A673 (cell line): Measurements from ENCODE around the gene WDR53. TPM values are rescaled to one million over a fixed set of nuclear protein-coding genes. Genes with fewer than 3 reads are reported as not detected.

Experiments
- BruUV-seq: library from RNA; stranded (reverse); fragments of 400-500 nt; replicated peaks from 2 replicates; lab custom pipeline; 2021; lab: Mats Ljungman, UMichigan
- CTCF ChIA-PET: fragments of 300-600 bp; sonication (Branson Sonifier 250); formaldehyde crosslinking; loops from one replicate; lab custom pipeline; 2022; ENCODE audit warnings: antibody characterized with exemption; lab: Charles Lee
- POLR2A ChIA-PET: fragments of 300-600 bp; sonication (Branson Sonifier 250); formaldehyde crosslinking; loops from one replicate; lab custom pipeline; 2022; ENCODE audit warnings: antibody characterized with exemption; ENCODE audit not compliant: low non-redundant PET; lab: Charles Lee
- DNase-seq: peaks from one replicate; pipeline ENCODE4 v3.0.0-alpha.2; 2015; ENCODE audit warnings: low spot score
- H3K27ac ChIP-seq: fragments of 200-600 bp; sonication (generic); 2 replicates; pipeline ENCODE4 v1.5.1; 2016; ENCODE audit warnings: mixed run types, low read depth, mild to moderate bottlenecking, mixed read lengths, antibody characterized with exemption, low read length; ENCODE audit not compliant: poor library complexity, severe bottlenecking
- H3K27me3 ChIP-seq: fragments of 200-600 bp; sonication (generic); replicated peaks from 2 replicates; pipeline ENCODE4 v1.6.1; 2017; ENCODE audit warnings: mixed run types, low read depth, mild to moderate bottlenecking, mixed read lengths, antibody characterized with exemption, low read length; ENCODE audit not compliant: insufficient read depth, poor library complexity
- H3K36me3 ChIP-seq: fragments of 200-600 bp; sonication (generic); 2 replicates; pipeline ENCODE4 v1.6.1; 2016; ENCODE audit warnings: mixed run types, mild to moderate bottlenecking, mixed read lengths, antibody characterized with exemption, low read length; ENCODE audit not compliant: insufficient read depth, poor library complexity, severe bottlenecking
- H3K4me1 ChIP-seq: fragments of 200-600 bp; sonication (generic); 2 replicates; pipeline ENCODE4 v1.6.1; 2017; ENCODE audit warnings: mixed run types, mild to moderate bottlenecking, mixed read lengths, antibody characterized with exemption, low read length; ENCODE audit not compliant: insufficient read depth, poor library complexity, severe bottlenecking
- H3K4me3 ChIP-seq: fragments of 200-600 bp; sonication (generic); 2 replicates; pipeline ENCODE4 v1.5.1; 2016; ENCODE audit warnings: low read depth, mixed run types, mild to moderate bottlenecking, mixed read lengths, low read length; ENCODE audit not compliant: poor library complexity, severe bottlenecking
- H3K9me3 ChIP-seq: fragments of 200-600 bp; sonication (generic); 2 replicates; pipeline ENCODE4 v1.6.1; 2016; ENCODE audit warnings: mixed run types, low read depth, mild to moderate bottlenecking, mixed read lengths, antibody characterized with exemption, low read length; ENCODE audit not compliant: poor library complexity, severe bottlenecking
- CTCF ChIP-seq: fragments of 300-800, 200-600 bp; sonication (generic); conservative IDR thresholded peaks from 2 replicates; pipeline ENCODE4 v1.5.1; 2017; ENCODE audit warnings: low read depth, mild to moderate bottlenecking, antibody characterized with exemption, low read length, moderate library complexity, mixed read lengths
- EZH2 ChIP-seq: fragments of 200-600 bp; sonication (generic); IDR thresholded peaks from 2 replicates; pipeline ENCODE4 v1.6.1; 2017; ENCODE audit warnings: borderline replicate concordance, low read depth, mild to moderate bottlenecking, mixed read lengths, antibody characterized with exemption, low read length; ENCODE audit not compliant: poor library complexity, severe bottlenecking
- intact Hi-C: fragments of 100-400 bp; cut with micrococcal nuclease; formaldehyde crosslinking; loops from one replicate; pipeline ENCODE4 v1.10.0; 2022; ENCODE audit not compliant: unreplicated experiment
- total RNA-seq: library from RNA; stranded (reverse); gene quantifications from 2 replicates; pipeline ENCODE4 v1.2.3, GENCODE V29; 2021

WDR53 gene
- total RNA-seq, 1 experiment from 2014 or later, result 23.1 TPM

DNA sequence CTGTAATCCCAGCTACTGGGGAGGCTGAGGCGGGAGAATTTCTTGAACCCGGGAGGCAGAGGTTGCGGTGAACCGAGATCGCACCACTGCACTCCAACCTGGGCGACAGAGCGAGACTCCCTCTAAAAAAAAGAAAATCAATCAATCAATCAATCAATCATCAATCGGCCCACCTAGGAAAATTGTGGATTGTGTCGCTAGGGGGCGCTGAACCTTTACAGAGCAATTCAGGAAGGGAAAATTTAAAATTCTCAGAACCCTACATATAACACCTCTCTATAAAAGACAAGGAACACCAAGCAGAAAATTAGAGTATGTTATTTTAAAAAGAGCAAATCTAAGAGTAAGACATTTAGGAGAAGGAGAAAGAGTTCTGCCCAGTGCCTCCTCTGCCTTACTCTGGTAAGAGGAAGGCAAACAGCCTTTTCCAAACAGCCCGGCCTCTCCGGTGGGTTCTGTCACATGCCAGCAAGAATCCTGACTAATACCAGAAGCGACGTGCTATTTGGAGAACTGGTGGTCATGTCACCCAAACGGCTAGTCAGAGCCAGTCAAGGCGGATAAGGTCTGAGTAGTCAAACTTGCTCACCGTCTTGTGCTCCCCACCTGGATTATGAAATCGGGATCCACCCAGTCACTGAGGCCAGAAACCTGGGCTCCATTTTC, 30.9 kb downstream of the WDR53 start:
- Histone ChIP-seq H3K27ac (no peak overlapping the region), H3K9me3 (no peaks in the 10 kb centered on the region), H3K36me3 (no peaks in the 10 kb centered on the region), H3K4me3 (no peak overlapping the region), H3K4me1 (no peaks in the 10 kb centered on the region), H3K27me3 (no peaks in the 10 kb centered on the region)
- intact Hi-C loops, result loop anchor here (5.0 to 10.0 kb wide), 2 partner anchors 150 to 427 kb away; partner anchors contain the start of gene PIGZ
- TF ChIP-seq EZH2 (no peak), CTCF (peak; percentile 85)
- CTCF ChIA-PET, result interaction anchor here (0.6 to 1.0 kb wide), 2 partner anchors 9 to 49 kb away, joined by 3 read pairs; no protein-coding TSS in a partner anchor
- POLR2A ChIA-PET, result no interaction called here
- peak; percentile 51 for DNase-seq
- BruUV-seq, result no TSS peak

DNA sequence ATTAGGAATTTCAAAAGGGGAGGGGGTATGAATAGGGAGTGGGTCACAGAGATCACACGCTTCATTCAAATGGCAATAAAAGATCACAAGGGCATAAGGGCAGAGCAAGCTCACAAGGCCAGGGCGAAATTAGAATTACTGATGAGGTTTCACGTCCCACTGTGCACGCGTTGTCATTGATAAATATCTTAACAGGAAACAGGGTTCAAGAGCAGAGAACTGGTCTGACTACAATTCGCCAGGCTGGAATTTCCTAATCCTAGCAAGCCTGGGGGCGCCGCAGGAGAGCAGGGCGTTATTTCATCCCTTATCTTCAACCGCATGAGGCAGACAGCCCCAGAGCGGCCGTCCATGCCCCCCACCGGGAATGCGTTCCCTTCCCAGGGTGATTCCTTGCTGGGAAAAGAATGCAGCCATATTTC, 35.1 kb downstream of the WDR53 start:
- no peaks in the 10 kb centered on the region for H3K4me1 ChIP-seq
- peak; percentile 55 for DNase-seq
- H3K27ac ChIP-seq, result no peak overlapping the region

DNA sequence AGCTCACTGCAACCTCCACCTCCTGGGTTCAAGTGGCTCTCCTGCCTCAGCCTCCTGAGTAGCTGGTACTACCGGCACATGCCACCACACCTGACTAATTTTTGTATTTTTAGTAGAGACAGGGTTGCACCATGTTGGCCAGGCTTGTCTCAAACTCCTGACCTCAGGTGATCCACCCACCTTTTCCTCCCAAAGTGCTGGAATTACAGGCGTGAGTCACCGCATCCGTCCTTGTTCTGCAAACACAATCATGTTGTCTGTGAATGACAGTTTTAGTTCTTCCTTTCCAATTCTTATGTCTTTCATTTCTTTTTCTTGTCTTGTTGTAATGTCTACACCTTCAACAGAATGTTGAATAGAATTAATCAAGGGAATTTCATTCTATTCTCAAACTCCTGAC, 36.9 kb downstream of the WDR53 start:
- Histone ChIP-seq H3K36me3 (no peaks in the 10 kb centered on the region), H3K27me3 (no peaks in the 10 kb centered on the region), H3K27ac (no peak overlapping the region), H3K9me3 (no peaks in the 10 kb centered on the region), H3K4me1 (no peaks in the 10 kb centered on the region), H3K4me3 (no peak overlapping the region)
- ChIA-PET CTCF (interaction anchor here (0.6 kb wide), 1 partner anchor 30 kb away, joined by 3 read pairs; no protein-coding TSS in a partner anchor), POLR2A (interaction anchor here (0.6 kb wide), 1 partner anchor 606 kb away, joined by 3 read pairs; no protein-coding TSS in a partner anchor)
- TF ChIP-seq EZH2 (no peak), CTCF (no peak)
- no peak for DNase-seq
- BruUV-seq, result no TSS peak
- intact Hi-C loops, result loop anchor here (10.0 kb wide), 1 partner anchor 433 kb away; the partner anchor contains the start of gene PIGZ

More for the DNA sequence above, 35.1 kb downstream of the WDR53 start:
- TF ChIP-seq CTCF (no peak), EZH2 (no peak)
- intact Hi-C loops, result loop anchor here (10.0 kb wide), 1 partner anchor 432 kb away; the partner anchor contains the start of gene PIGZ
- ChIA-PET POLR2A (no interaction called here), CTCF (no interaction called here)
- BruUV-seq, result no TSS peak
- H3K4me3 ChIP-seq, result peak overlapping the region; percentile 17
- no peaks in the 10 kb centered on the region for H3K9me3 ChIP-seq
- H3K27me3 ChIP-seq, result no peaks in the 10 kb centered on the region
- no peaks in the 10 kb centered on the region for H3K36me3 ChIP-seq
